ENCODE data around the gene AQP5. TPM values are rescaled to one million over a fixed set of nuclear protein-coding genes. Genes with fewer than 3 reads are reported as not detected.

AQP5 gene
- total RNA-seq, 1 donor = not detected

DNA sequence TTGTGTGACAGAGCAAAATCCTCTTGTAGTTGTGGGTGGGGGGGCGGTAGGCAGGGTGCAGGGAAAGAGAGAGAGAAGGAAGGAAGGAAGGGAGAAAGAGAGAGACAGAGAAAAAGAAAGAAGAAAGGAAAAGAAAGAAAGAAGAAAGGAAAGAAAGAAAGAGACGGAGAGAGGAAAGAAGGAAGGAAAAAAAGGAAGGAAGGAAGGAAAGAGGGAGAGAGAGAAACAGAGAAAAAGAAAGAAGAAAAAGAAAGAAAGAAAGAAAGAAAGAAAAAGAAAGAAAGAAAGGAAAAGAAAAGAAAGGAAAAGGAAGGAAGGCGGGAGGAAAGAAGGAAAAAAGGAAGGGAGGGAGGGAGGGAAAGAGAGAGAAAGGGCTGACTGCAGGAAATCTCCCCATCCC, 40.4 kb upstream of the AQP5 start:
- Histone ChIP-seq H3K4me2 (ENCODE audit: insufficient read depth, low read length) (no peak overlapping the region), H4K20me1 (ENCODE audit: insufficient read depth, low read length) (no peaks in the 10 kb centered on the region), H3K4me3 (ENCODE audit: insufficient read depth, low read length) (no peak overlapping the region), H3K4me1 (ENCODE audit: insufficient read depth, low read length) (peaks cover 11% of the 10 kb centered on the region), H3K79me2 (ENCODE audit: insufficient read depth, low read length) (no peaks in the 10 kb centered on the region), H3K36me3 (ENCODE audit: insufficient read depth, low read length) (no peaks in the 10 kb centered on the region), H3K27me3 (ENCODE audit: insufficient read depth, low read length) (peaks cover 12% of the 10 kb centered on the region), H2AFZ (ENCODE audit: low read length) (no peak overlapping the region), H3K9me3 (ENCODE audit: low read depth, low read length) (no peaks in the 10 kb centered on the region), H3K27ac (ENCODE audit: low read depth, low read length) (no peak overlapping the region)
- no peak for DNase-seq (ENCODE audit: insufficient read length, low spot score, missing footprints)
- TF ChIP-seq, protein P1, sequence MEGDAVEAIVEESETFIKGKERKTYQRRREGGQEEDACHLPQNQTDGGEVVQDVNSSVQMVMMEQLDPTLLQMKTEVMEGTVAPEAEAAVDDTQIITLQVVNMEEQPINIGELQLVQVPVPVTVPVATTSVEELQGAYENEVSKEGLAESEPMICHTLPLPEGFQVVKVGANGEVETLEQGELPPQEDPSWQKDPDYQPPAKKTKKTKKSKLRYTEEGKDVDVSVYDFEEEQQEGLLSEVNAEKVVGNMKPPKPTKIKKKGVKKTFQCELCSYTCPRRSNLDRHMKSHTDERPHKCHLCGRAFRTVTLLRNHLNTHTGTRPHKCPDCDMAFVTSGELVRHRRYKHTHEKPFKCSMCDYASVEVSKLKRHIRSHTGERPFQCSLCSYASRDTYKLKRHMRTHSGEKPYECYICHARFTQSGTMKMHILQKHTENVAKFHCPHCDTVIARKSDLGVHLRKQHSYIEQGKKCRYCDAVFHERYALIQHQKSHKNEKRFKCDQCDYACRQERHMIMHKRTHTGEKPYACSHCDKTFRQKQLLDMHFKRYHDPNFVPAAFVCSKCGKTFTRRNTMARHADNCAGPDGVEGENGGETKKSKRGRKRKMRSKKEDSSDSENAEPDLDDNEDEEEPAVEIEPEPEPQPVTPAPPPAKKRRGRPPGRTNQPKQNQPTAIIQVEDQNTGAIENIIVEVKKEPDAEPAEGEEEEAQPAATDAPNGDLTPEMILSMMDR (IDR thresholded peaks at IDR 0.05; ENCODE audit: extremely low read depth, low read depth, low read length) = no peak

DNA sequence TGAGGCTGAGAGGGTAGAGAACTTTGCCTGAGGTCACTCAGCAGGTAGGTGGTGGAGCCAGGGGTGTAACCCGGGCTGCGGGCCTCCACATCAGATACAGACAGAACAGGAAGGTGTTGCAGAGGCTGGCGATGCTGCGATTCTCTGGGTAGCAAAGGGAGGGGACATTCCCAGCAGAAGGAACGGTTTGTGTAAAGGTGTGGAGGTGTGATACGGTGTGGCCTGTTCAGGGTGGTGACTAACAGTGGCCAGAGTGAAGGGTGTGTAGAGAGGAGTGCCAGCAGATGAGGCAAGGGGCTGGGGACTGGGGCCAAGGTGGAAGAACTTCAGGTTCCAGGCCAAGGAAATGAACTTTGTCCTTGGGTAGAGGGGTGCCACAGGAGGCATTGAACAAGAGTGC, 39.7 kb upstream of the AQP5 start:
- no peak overlapping the region for H2AFZ ChIP-seq (ENCODE audit: low read length)
- H4K20me1 ChIP-seq (ENCODE audit: insufficient read depth, low read length) = no peaks in the 10 kb centered on the region
- TF ChIP-seq, protein P1 (IDR thresholded peaks at IDR 0.05; ENCODE audit: extremely low read depth, low read depth, low read length) = no peak
- H3K27ac ChIP-seq (ENCODE audit: low read depth, low read length) = no peak overlapping the region
- no peaks in the 10 kb centered on the region for H3K9me3 ChIP-seq (ENCODE audit: low read depth, low read length)
- H3K79me2 ChIP-seq (ENCODE audit: insufficient read depth, low read length) = no peaks in the 10 kb centered on the region
- no peaks in the 10 kb centered on the region for H3K36me3 ChIP-seq (ENCODE audit: insufficient read depth, low read length)
- peaks cover 12% of the 10 kb centered on the region for H3K27me3 ChIP-seq (ENCODE audit: insufficient read depth, low read length)
- DNase-seq (ENCODE audit: insufficient read length, low spot score, missing footprints) = no peak
- no peak overlapping the region for H3K4me2 ChIP-seq (ENCODE audit: insufficient read depth, low read length)
- no peak overlapping the region for H3K4me3 ChIP-seq (ENCODE audit: insufficient read depth, low read length)
- peaks cover 11% of the 10 kb centered on the region for H3K4me1 ChIP-seq (ENCODE audit: insufficient read depth, low read length)

DNA sequence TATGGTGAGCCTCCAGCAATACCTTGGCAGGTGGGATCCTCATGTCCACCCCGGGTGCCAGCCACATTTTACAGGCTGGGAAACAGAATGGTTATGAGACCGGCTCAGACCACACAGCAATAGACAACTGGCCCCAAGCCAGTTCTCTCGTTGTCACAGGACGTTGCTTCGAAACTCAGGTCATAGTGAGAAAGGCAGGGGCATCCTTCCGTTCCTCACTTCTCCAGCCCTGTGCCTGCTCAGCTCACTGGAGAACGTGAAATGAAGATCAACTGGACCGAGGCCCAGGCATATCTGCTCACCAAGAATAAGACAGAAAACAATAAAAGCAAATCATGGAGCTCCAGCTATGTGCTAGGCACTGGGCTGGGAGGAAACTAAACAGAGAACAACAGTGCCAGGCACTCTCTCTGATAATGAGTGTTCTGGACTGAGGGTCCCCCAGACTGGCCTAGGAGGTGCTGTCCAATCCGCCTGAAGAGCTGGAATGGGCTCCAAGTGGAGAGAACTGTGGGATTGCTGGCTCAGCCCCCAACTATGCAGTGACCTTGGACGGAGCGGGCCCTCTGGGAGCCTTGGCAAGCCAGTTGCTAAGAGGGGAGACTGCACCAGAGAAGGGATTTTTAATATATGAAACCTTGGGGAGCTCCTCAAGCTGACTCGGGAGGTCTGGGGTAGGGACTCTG, 39.2 kb upstream of the AQP5 start:
- H3K79me2 ChIP-seq (ENCODE audit: insufficient read depth, low read length) = no peaks in the 10 kb centered on the region
- no peaks in the 10 kb centered on the region for H3K9me3 ChIP-seq (ENCODE audit: low read depth, low read length)
- H4K20me1 ChIP-seq (ENCODE audit: insufficient read depth, low read length) = no peaks in the 10 kb centered on the region
- H3K4me3 ChIP-seq (ENCODE audit: insufficient read depth, low read length) = no peak overlapping the region
- peaks cover 11% of the 10 kb centered on the region for H3K4me1 ChIP-seq (ENCODE audit: insufficient read depth, low read length)
- H3K27me3 ChIP-seq (ENCODE audit: insufficient read depth, low read length) = peaks cover 11% of the 10 kb centered on the region
- no peak overlapping the region for H3K27ac ChIP-seq (ENCODE audit: low read depth, low read length)
- TF ChIP-seq, protein P1 (IDR thresholded peaks at IDR 0.05; ENCODE audit: extremely low read depth, low read depth, low read length) = no peak
- no peak overlapping the region for H3K4me2 ChIP-seq (ENCODE audit: insufficient read depth, low read length)
- no peaks in the 10 kb centered on the region for H3K36me3 ChIP-seq (ENCODE audit: insufficient read depth, low read length)
- no peak overlapping the region for H2AFZ ChIP-seq (ENCODE audit: low read length)
- no peak for DNase-seq (ENCODE audit: insufficient read length, low spot score, missing footprints)

DNA sequence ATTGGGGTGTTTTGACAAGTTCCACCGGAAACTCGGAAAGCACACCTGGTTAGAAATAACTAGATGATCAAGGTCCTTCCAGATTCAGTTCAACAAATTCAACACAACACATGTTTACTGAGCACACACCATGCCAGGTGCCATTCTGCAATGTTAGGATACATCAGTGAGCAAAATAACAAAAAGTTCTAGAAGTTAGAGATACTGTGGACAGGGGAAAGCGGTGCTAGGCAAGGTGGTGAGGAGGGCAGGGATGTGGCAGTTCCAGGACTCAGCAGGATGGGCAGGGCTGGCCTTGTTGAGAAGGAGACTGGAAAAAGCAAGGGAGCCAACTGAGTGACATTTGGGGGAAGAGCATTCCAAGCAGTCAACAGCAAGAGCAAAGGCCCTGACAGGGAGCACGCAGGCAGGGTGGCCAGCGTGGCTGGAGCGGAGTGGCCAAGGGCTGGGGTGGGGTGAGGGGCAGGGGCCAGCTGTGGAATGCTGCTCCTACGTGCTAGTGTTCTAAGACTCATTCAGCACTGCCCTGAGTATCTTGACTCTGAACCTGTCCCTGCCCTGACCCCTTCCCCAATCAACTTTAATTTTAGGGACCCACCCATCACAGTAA, 38.5 kb upstream of the AQP5 start:
- Histone ChIP-seq H3K4me3 (ENCODE audit: insufficient read depth, low read length) (no peak overlapping the region), H3K9me3 (ENCODE audit: low read depth, low read length) (no peaks in the 10 kb centered on the region), H3K4me1 (ENCODE audit: insufficient read depth, low read length) (peaks cover 11% of the 10 kb centered on the region), H3K27ac (ENCODE audit: low read depth, low read length) (no peak overlapping the region), H2AFZ (ENCODE audit: low read length) (no peak overlapping the region), H3K27me3 (ENCODE audit: insufficient read depth, low read length) (peaks cover 4% of the 10 kb centered on the region), H4K20me1 (ENCODE audit: insufficient read depth, low read length) (no peaks in the 10 kb centered on the region), H3K79me2 (ENCODE audit: insufficient read depth, low read length) (no peaks in the 10 kb centered on the region), H3K4me2 (ENCODE audit: insufficient read depth, low read length) (no peak overlapping the region), H3K36me3 (ENCODE audit: insufficient read depth, low read length) (no peaks in the 10 kb centered on the region)
- DNase-seq (ENCODE audit: insufficient read length, low spot score, missing footprints) = peak; percentile 38
- TF ChIP-seq, protein P1 (IDR thresholded peaks at IDR 0.05; ENCODE audit: extremely low read depth, low read depth, low read length) = no peak
